ENCODE data around the gene NRM. TPM values are rescaled to one million over a fixed set of nuclear protein-coding genes. Genes with fewer than 3 reads are reported as not detected.

The NRM gene
- total and polyA plus RNA-seq, 2 of the 13 experiments (the other 11 are each of a cell fraction or from before 2014, with no cell fraction given) = 12.5 to 16.0 TPM

DNA sequence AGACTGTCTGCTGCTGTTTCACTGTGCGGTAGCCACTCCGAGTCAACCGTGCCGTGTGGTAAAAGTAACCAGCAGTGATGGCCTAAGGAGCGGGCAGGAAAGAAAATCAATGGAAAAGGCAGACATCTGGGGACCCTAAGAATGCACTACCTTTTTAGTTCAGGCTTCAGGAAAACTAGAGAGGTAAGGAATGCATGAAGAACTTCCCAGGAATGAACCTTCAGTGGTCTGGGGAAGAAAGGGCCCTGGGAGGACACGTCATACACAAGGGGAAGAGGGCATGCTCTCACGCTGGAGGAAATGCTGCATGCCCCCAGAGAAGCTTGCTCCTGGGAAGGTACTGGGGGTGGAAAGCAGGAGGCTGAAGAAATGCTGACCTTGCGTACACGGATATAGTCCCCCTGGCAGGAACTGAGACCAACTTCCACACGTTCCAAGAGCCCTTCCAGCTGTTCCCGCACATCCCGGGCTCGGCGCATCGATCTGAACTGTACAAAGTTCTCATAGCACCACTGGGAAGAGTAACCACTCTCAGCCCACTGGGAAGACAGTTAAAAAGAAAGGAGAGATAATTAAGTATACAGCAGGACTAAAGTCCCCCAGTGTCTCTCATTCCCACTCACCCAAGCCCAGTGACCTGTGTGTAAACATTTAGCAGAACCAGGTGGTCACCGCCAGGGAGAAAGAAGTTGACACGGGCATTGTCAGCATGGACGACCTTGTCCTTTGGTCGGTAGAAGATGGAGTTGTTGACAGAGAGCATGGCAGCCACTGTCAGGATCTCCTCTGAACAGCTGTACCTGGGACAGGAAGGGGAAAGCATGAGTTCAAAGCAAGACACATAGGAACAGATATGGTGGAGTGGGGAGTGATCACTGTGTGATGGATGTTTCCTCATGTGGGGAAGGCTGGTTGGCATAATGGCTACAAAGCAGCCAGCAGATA, 35.7 kb downstream of the NRM start (continued):
- TF ChIP-seq ISX (CRISPR knock-in tag; conservative IDR thresholded peaks at IDR 0.05) (no peak), GTF2F1 (IDR thresholded peaks at IDR 0.05; ENCODE audit: low read length) (no peak), E2F5 (CRISPR knock-in tag; conservative IDR thresholded peaks at IDR 0.05) (no peak), ISL2 (CRISPR knock-in tag; IDR thresholded peaks at IDR 0.05) (peak; percentile 87), ZNF597 (CRISPR knock-in tag; IDR thresholded peaks at IDR 0.05) (no peak), ZNF605 (CRISPR knock-in tag; IDR thresholded peaks at IDR 0.05) (peak; percentile 90), ZNF264 (CRISPR knock-in tag; IDR thresholded peaks at IDR 0.05) (peak; percentile 90; the same call in 1 of the 2 replicates), ZNF331 (CRISPR knock-in tag; IDR thresholded peaks at IDR 0.05) (peak; percentile 89), ARNT (IDR thresholded peaks at IDR 0.05) (no peak), TERF1 (CRISPR knock-in tag; IDR thresholded peaks at IDR 0.05) (0 out of 2 replicates have a peak, but pooled peaks have one; percentile 56), DZIP1 (CRISPR knock-in tag; IDR thresholded peaks at IDR 0.05) (no peak), ZNF10 (CRISPR knock-in tag; IDR thresholded peaks at IDR 0.05; ENCODE audit: borderline replicate concordance, low read depth) (no peak), ATF1 (CRISPR knock-in tag; IDR thresholded peaks at IDR 0.05) (peak; percentile 60; the same call in 1 of the 2 replicates), ZNF891 (CRISPR knock-in tag; IDR thresholded peaks at IDR 0.05) (no peak)
- TF ChIP-seq, protein P1, sequence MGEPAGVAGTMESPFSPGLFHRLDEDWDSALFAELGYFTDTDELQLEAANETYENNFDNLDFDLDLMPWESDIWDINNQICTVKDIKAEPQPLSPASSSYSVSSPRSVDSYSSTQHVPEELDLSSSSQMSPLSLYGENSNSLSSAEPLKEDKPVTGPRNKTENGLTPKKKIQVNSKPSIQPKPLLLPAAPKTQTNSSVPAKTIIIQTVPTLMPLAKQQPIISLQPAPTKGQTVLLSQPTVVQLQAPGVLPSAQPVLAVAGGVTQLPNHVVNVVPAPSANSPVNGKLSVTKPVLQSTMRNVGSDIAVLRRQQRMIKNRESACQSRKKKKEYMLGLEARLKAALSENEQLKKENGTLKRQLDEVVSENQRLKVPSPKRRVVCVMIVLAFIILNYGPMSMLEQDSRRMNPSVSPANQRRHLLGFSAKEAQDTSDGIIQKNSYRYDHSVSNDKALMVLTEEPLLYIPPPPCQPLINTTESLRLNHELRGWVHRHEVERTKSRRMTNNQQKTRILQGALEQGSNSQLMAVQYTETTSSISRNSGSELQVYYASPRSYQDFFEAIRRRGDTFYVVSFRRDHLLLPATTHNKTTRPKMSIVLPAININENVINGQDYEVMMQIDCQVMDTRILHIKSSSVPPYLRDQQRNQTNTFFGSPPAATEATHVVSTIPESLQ (CRISPR knock-in tag; conservative IDR thresholded peaks at IDR 0.05) = no peak; the same call in 1 of the 2 replicates
- TF ChIP-seq, protein P2, sequence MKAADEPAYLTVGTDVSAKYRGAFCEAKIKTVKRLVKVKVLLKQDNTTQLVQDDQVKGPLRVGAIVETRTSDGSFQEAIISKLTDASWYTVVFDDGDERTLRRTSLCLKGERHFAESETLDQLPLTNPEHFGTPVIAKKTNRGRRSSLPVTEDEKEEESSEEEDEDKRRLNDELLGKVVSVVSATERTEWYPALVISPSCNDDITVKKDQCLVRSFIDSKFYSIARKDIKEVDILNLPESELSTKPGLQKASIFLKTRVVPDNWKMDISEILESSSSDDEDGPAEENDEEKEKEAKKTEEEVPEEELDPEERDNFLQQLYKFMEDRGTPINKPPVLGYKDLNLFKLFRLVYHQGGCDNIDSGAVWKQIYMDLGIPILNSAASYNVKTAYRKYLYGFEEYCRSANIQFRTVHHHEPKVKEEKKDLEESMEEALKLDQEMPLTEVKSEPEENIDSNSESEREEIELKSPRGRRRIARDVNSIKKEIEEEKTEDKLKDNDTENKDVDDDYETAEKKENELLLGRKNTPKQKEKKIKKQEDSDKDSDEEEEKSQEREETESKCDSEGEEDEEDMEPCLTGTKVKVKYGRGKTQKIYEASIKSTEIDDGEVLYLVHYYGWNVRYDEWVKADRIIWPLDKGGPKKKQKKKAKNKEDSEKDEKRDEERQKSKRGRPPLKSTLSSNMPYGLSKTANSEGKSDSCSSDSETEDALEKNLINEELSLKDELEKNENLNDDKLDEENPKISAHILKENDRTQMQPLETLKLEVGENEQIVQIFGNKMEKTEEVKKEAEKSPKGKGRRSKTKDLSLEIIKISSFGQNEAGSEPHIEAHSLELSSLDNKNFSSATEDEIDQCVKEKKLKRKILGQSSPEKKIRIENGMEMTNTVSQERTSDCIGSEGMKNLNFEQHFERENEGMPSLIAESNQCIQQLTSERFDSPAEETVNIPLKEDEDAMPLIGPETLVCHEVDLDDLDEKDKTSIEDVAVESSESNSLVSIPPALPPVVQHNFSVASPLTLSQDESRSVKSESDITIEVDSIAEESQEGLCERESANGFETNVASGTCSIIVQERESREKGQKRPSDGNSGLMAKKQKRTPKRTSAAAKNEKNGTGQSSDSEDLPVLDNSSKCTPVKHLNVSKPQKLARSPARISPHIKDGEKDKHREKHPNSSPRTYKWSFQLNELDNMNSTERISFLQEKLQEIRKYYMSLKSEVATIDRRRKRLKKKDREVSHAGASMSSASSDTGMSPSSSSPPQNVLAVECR (CRISPR knock-in tag; IDR thresholded peaks at IDR 0.05; ENCODE audit: borderline replicate concordance) = peak; percentile 96

All from HepG2 (cell line).